ENCODE results near the gene SLC35F6.

DNA sequence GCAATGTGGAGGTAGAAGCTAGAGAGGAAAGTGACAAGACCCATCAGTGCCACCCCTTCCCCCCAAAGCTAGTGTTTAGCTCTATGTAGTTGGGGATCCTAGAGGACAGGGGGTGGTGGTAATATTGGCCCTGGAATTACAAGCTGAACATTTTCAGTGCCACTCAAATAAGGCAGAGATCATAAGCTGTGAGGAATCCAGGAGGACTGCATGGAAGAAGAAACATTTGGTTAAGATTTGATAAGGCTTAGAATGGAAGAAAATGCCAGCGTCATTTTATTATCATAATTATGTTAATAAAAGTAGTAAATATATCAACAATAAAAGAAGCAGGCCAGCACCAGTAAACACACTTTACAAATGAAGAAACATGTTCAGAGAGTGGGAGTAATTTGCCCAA is 37.9 kb upstream of the SLC35F6 start:
- TF ChIP-seq, protein P1, sequence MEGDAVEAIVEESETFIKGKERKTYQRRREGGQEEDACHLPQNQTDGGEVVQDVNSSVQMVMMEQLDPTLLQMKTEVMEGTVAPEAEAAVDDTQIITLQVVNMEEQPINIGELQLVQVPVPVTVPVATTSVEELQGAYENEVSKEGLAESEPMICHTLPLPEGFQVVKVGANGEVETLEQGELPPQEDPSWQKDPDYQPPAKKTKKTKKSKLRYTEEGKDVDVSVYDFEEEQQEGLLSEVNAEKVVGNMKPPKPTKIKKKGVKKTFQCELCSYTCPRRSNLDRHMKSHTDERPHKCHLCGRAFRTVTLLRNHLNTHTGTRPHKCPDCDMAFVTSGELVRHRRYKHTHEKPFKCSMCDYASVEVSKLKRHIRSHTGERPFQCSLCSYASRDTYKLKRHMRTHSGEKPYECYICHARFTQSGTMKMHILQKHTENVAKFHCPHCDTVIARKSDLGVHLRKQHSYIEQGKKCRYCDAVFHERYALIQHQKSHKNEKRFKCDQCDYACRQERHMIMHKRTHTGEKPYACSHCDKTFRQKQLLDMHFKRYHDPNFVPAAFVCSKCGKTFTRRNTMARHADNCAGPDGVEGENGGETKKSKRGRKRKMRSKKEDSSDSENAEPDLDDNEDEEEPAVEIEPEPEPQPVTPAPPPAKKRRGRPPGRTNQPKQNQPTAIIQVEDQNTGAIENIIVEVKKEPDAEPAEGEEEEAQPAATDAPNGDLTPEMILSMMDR (optimal IDR thresholded peaks at IDR 0.05 in 1 of 3, IDR thresholded peaks at IDR 0.05 in 1 of 3, conservative IDR thresholded peaks at IDR 0.05 in 1 of 3; ENCODE audit: extremely low read depth in 1 of 3, insufficient read depth in 2 of 3, low read length in 3 of 3), result no peak
- TF ChIP-seq EZH2 (IDR thresholded peaks at IDR 0.05; ENCODE audit: low read length), result no peak

Measured in keratinocyte (primary cell).